ENCODE measurements around the gene EHBP1. TPM values are rescaled to one million over a fixed set of nuclear protein-coding genes. Genes with fewer than 3 reads are reported as not detected.

The EHBP1 gene
- total RNA-seq, 1 donor from 2014 or later: 25.7 TPM

- intact Hi-C loops (cut with micrococcal nuclease): no loop called here
Measured at GRCh38 chr2:62812921-62813825, 107.7 kb downstream of the EHBP1 start.

- intact Hi-C loops (cut with micrococcal nuclease): no loop called here
Measured at GRCh38 chr2:62814123-62814522, 108.6 kb downstream of the EHBP1 start.

GRCh38 chr2:62817348-62817747 is 111.8 kb downstream of the EHBP1 start:
- intact Hi-C loops (cut with micrococcal nuclease): no loop called here

- intact Hi-C loops (cut with micrococcal nuclease): no loop called here
Measured at GRCh38 chr2:62817995-62818713, 112.6 kb downstream of the EHBP1 start.

GRCh38 chr2:62822549-62822948 is 117.0 kb downstream of the EHBP1 start:
- intact Hi-C loops (cut with micrococcal nuclease): no loop called here

GRCh38 chr2:62824388-62824787 is 118.9 kb downstream of the EHBP1 start:
- intact Hi-C loops (cut with micrococcal nuclease): no loop called here

- intact Hi-C loops (cut with micrococcal nuclease): no loop called here
Measured at GRCh38 chr2:62826141-62826540, 120.6 kb downstream of the EHBP1 start.

- intact Hi-C loops (cut with micrococcal nuclease): no loop called here
Measured at GRCh38 chr2:62826953-62827675, 121.6 kb downstream of the EHBP1 start.

GRCh38 chr2:62831729-62832128 is 126.2 kb downstream of the EHBP1 start:
- intact Hi-C loops (cut with micrococcal nuclease): loop anchor here (1.0 kb wide), 1 partner anchor 26 kb away; no protein-coding TSS in a partner anchor

- intact Hi-C loops (cut with micrococcal nuclease): no loop called here
Measured at GRCh38 chr2:62844311-62845090, 139.0 kb downstream of the EHBP1 start.

- intact Hi-C loops (cut with micrococcal nuclease): no loop called here
Measured at GRCh38 chr2:62845256-62845655, 139.7 kb downstream of the EHBP1 start.

- intact Hi-C loops (cut with micrococcal nuclease): no loop called here
Measured at GRCh38 chr2:62852254-62852653, 146.7 kb downstream of the EHBP1 start.

- intact Hi-C loops (cut with micrococcal nuclease): no loop called here
Measured at GRCh38 chr2:62854600-62855514, 149.3 kb downstream of the EHBP1 start.

GRCh38 chr2:62856228-62857040 is 150.9 kb downstream of the EHBP1 start:
- intact Hi-C loops (cut with micrococcal nuclease): loop anchor here (1.0 kb wide), 1 partner anchor 25 kb away; no protein-coding TSS in a partner anchor

GRCh38 chr2:62857139-62857931 is 151.8 kb downstream of the EHBP1 start:
- intact Hi-C loops (cut with micrococcal nuclease): loop anchor here (1.0 kb wide), 1 partner anchor 26 kb away; no protein-coding TSS in a partner anchor

- intact Hi-C loops (cut with micrococcal nuclease): no loop called here
Measured at GRCh38 chr2:62858231-62858832, 152.8 kb downstream of the EHBP1 start.

- intact Hi-C loops (cut with micrococcal nuclease): no loop called here
Measured at GRCh38 chr2:62868947-62869346, 163.4 kb downstream of the EHBP1 start.

GRCh38 chr2:62870966-62871365 is 165.5 kb downstream of the EHBP1 start:
- intact Hi-C loops (cut with micrococcal nuclease): no loop called here

Measured in T-helper 1 cell treated with Interleukin-12 subunit alpha and Interleukin-12 subunit beta and Interleukin-4 antibody, amounts not matched to agents 30 ng/mL and 1 ng/mL, for 36 hours (primary cell).